HG03139 (cell line): Measurements from ENCODE around the gene FAM186B.

ENCODE experiments used
- ATAC-seq: cut with Tn5 transposase; IDR thresholded peaks from one replicate; pipeline ENCODE4 v1.9.1; 2021; ENCODE audit not compliant: unreplicated experiment

Gene FAM186B

DNA sequence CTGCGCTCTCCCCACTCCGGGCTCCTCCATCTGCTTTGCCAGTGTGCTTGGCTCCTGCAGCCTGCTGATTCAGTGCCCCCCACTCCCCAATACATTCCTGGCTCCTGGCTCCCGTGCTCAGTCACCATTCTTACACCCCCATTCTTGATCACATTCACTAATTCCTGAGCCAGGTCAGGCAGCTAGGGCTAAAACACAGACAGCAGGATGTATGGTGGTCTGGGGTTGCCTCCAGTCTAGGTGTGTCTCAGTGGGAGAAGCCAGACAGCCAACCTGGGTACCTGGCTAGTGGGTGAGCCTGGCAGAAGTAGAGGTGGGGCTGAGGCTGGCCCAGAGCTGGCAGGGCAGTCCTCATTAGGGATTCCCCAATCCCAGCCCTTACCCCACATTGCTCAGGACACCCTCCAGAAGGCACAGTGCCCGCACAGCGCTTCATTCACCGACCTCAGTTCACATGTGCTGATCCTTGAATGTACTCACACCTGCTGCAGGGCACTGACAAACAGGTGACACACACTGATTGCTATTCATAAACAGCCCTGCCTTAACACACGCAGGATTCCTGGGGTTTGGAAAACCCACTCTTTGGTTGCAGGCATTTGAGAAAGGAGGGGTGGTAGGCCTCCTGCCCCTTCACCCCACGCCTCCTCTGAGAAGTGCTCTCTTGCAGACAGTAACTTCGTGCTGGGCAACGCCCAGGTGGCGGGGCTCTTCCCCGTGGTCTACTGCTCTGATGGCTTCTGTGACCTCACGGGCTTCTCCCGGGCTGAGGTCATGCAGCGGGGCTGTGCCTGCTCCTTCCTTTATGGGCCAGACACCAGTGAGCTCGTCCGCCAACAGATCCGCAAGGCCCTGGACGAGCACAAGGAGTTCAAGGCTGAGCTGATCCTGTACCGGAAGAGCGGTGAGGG is 65.0 kb downstream of the FAM186B start:
- ATAC-seq, result no peak

- ATAC-seq, result no peak
These were observed 65.8 kb downstream of the FAM186B start for GRCh38 chr12:49539406-49540228.

GRCh38 chr12:49538510-49539403 is 66.7 kb downstream of the FAM186B start, which contains the start of gene KCNH3:
Gene KCNH3 (plus strand): TSS chr12:49539030. CDS start chr12:49539417, 387 bp downstream.
- no peak for ATAC-seq

DNA sequence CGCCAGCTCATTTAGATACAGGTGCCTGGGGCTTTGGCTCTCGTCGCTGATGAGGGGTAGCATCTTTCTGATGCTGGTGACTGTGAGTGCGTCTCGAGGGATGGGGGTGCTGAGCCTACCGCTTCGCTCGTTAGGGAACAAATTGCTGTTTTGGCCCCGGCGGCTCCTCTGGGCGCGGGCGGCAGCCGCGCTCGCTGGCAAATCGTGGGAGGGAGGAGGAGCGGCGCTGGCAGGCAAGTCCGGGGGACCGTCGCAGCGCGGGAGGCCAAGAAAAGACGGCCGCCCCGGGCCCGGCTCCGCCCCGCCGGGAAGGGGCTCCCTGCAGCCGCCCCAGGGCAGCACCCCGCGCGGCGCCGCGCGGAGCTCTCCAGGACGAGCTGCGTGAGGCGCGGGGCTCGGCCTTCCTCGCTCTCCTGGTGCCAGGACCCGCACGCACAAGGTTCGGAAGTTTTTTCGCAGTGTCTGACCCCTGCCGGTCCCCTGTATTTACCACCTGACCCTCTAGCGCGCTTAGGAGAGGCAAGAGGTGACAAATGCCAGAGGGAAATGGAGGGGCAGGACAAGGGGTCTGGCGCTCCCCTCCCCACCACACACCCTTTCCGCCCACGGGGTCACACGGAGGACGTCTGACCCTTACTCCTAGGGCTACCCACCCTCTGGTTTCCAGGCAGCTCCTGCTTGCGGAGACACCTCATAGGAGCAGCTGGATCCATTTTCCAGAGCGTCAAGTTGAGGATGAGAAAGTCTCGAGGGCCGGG is 67.5 kb downstream of the FAM186B start:
- no peak for ATAC-seq
